ENCODE measurements around the gene KPRP.

The KPRP gene

DNA sequence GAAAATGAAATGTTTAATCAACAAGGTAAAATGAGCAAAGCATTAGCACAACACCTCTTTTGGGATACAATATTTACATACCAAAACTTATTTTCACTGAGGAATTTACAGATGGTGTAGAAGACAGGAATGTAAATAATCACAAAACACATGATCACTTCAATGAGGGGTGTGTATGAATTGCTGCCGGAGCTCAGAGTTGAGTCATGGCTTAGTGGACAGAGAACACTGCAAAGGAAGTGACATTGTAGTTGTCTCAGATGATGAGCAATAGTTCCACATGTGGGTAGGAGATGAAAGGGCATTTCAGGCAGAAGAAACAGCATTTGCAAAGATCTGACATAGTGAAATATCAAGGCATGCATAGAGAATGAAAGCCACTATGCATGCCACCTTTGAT is 5.6 kb upstream of the KPRP start:
- Histone ChIP-seq H3K9ac (no peak overlapping the region), H3K4me3 (IDR thresholded peaks at IDR 0.05; ENCODE audit: insufficient read depth, low read depth, low read length) (no peak overlapping the region), H3K4me2 (no peak overlapping the region), H2AFZ (ENCODE audit: low read depth) (no peak overlapping the region), H3K4me1 (ENCODE audit: low read depth, poor library complexity, severe bottlenecking) (no peaks in the 10 kb centered on the region), H3K79me2 (ENCODE audit: insufficient read depth, low read depth) (no peaks in the 10 kb centered on the region), H4K20me1 (ENCODE audit: insufficient read depth) (no peaks in the 10 kb centered on the region), H3K36me3 (ENCODE audit: insufficient read depth) (no peaks in the 10 kb centered on the region), H3K27ac (no peak overlapping the region), H3K27me3 (ENCODE audit: insufficient read depth, low read depth) (no peaks in the 10 kb centered on the region)
- no peak for TF ChIP-seq CTCF (conservative IDR thresholded peaks at IDR 0.05; ENCODE audit: low read depth, low read length)

DNA sequence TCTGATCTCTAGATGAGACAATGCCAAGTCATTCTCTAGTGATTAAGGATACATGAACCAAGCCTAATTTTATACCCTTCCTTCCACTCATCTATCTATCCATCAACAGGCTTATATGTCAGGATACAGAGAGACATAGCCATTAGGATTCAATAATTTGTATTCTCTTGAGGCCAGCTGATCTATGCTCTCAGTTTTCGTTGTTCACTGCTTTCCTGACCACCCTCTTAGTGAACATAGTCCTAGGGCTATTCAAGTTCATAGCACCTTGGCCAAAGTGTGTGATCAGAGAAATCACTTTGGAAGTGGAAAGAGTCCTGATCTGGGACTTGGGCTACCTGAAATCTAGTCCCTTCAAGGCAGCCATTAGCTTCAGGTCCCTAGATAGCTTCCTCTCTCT is 4.2 kb upstream of the KPRP start:
- Histone ChIP-seq H3K9ac (no peak overlapping the region), H3K4me3 (IDR thresholded peaks at IDR 0.05; ENCODE audit: insufficient read depth, low read depth, low read length) (no peak overlapping the region), H3K27ac (no peak overlapping the region), H2AFZ (ENCODE audit: low read depth) (no peak overlapping the region), H3K79me2 (ENCODE audit: insufficient read depth, low read depth) (no peaks in the 10 kb centered on the region), H3K36me3 (ENCODE audit: insufficient read depth) (no peaks in the 10 kb centered on the region), H4K20me1 (ENCODE audit: insufficient read depth) (no peaks in the 10 kb centered on the region), H3K4me1 (ENCODE audit: low read depth, poor library complexity, severe bottlenecking) (no peaks in the 10 kb centered on the region), H3K4me2 (no peak overlapping the region), H3K27me3 (ENCODE audit: insufficient read depth, low read depth) (no peaks in the 10 kb centered on the region)
- no peak for TF ChIP-seq CTCF (conservative IDR thresholded peaks at IDR 0.05; ENCODE audit: low read depth, low read length)

GRCh38 chr1:152756872-152757271 is 953 bp upstream of the KPRP start:
- no peak overlapping the region for H3K9ac ChIP-seq
- H3K27ac ChIP-seq, result no peak overlapping the region
- H4K20me1 ChIP-seq (ENCODE audit: insufficient read depth), result no peaks in the 10 kb centered on the region
- H3K4me3 ChIP-seq (IDR thresholded peaks at IDR 0.05; ENCODE audit: insufficient read depth, low read depth, low read length), result no peak overlapping the region
- H3K27me3 ChIP-seq (ENCODE audit: insufficient read depth, low read depth), result no peaks in the 10 kb centered on the region
- TF ChIP-seq CTCF (conservative IDR thresholded peaks at IDR 0.05; ENCODE audit: low read depth, low read length), result no peak
- no peaks in the 10 kb centered on the region for H3K79me2 ChIP-seq (ENCODE audit: insufficient read depth, low read depth)
- H2AFZ ChIP-seq (ENCODE audit: low read depth), result no peak overlapping the region
- H3K4me1 ChIP-seq (ENCODE audit: low read depth, poor library complexity, severe bottlenecking), result no peaks in the 10 kb centered on the region
- H3K4me2 ChIP-seq, result no peak overlapping the region
- H3K36me3 ChIP-seq (ENCODE audit: insufficient read depth), result no peaks in the 10 kb centered on the region

- Histone ChIP-seq H3K9ac (no peak overlapping the region), H3K27ac (no peak overlapping the region)
- no peak for TF ChIP-seq CTCF (conservative IDR thresholded peaks at IDR 0.05; ENCODE audit: low read depth, low read length)
These were observed 811 bp downstream of the KPRP start for GRCh38 chr1:152758636-152759035.

More at GRCh38 chr1:152758636-152759035, 811 bp downstream of the KPRP start:
- no peak overlapping the region for H3K4me3 ChIP-seq (IDR thresholded peaks at IDR 0.05; ENCODE audit: insufficient read depth, low read depth, low read length)
- H3K79me2 ChIP-seq (ENCODE audit: insufficient read depth, low read depth), result no peaks in the 10 kb centered on the region
- H3K4me1 ChIP-seq (ENCODE audit: low read depth, poor library complexity, severe bottlenecking), result no peaks in the 10 kb centered on the region
- no peaks in the 10 kb centered on the region for H4K20me1 ChIP-seq (ENCODE audit: insufficient read depth)
- H3K4me2 ChIP-seq, result no peak overlapping the region
- H3K36me3 ChIP-seq (ENCODE audit: insufficient read depth), result no peaks in the 10 kb centered on the region
- H3K27me3 ChIP-seq (ENCODE audit: insufficient read depth, low read depth), result no peaks in the 10 kb centered on the region
- H2AFZ ChIP-seq (ENCODE audit: low read depth), result no peak overlapping the region
